ENCODE data around the gene PARD3B. TPM values are rescaled to one million over a fixed set of nuclear protein-coding genes. Genes with fewer than 3 reads are reported as not detected.

The PARD3B gene
- total and polyA plus RNA-seq, 2 donors (not counting 1 experiment from before 2014, with no cell fraction given) = 7.4 to 20.6 TPM

DNA sequence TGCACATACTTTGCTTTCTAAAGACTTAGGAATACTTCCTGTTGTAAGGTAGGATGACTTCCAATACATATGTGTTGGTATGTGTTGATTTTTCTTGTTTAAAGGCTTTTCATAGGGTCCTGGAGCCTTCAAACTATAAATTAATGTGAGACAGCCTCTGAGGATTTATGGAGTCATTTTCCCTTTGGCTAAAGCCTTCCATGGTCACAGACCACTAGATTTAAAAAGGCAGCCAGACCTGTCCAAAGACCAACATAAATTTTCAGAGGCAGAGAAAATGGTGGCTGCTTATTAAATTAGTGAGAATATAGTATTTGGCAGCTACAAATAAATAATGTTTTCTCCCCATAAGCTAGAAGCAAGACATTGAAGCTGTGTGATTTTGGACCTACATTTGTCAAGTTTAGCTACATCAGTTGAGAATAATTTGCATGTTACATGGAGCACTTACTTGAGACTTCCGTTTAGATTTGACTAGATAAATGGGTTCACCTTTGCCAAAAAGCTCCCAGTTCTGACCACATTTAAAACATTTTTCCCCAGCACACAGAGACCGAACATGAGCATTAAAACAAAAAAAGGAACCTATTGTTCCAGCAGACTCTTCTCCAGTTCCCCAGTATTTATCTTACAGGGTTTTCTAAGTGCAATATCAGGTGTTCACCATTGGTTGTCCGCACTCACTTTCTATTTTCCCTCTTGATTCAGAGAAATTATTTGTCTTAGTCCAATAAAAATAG is 402.9 kb downstream of the PARD3B start:
- Histone ChIP-seq H3K36me3 (ENCODE audit: control insufficient read depth, insufficient read depth, low read length) (no peaks in the 10 kb centered on the region), H3K27ac (ENCODE audit: insufficient read depth, low read length) (no peak overlapping the region), H3K9me3 (ENCODE audit: control insufficient read depth, insufficient read depth, low read depth, low read length) (no peaks in the 10 kb centered on the region), H3K79me2 (ENCODE audit: control insufficient read depth, insufficient read depth, low read length) (no peaks in the 10 kb centered on the region), H3K4me1 (ENCODE audit: control insufficient read depth, extremely low read depth, insufficient read depth, low read length) (no peaks in the 10 kb centered on the region), H2AFZ (ENCODE audit: low read length) (no peak overlapping the region), H3K4me2 (ENCODE audit: extremely low read depth, insufficient read depth, low read length) (no peak overlapping the region), H4K20me1 (ENCODE audit: control insufficient read depth, extremely low read depth, insufficient read depth, low read length) (no peaks in the 10 kb centered on the region), H3K27me3 (ENCODE audit: control insufficient read depth, insufficient read depth, low read length) (no peaks in the 10 kb centered on the region), H3K9ac (ENCODE audit: insufficient read depth, low read length) (no peak overlapping the region), H3K4me3 (replicated peaks in 1 of 4; ENCODE audit: control extremely low read depth in 1 of 4, insufficient read depth in 1 of 4, low read depth in 3 of 4, low read length in 4 of 4) (no peak overlapping the region)
- peak in 1 of 2 donors; percentile 6 for DNase-seq (ENCODE audit: low read depth in 2 of 2)
- no peak for TF ChIP-seq EZH2 (IDR thresholded peaks at IDR 0.05; ENCODE audit: low read length, missing control alignments)
- TF ChIP-seq, protein P1, sequence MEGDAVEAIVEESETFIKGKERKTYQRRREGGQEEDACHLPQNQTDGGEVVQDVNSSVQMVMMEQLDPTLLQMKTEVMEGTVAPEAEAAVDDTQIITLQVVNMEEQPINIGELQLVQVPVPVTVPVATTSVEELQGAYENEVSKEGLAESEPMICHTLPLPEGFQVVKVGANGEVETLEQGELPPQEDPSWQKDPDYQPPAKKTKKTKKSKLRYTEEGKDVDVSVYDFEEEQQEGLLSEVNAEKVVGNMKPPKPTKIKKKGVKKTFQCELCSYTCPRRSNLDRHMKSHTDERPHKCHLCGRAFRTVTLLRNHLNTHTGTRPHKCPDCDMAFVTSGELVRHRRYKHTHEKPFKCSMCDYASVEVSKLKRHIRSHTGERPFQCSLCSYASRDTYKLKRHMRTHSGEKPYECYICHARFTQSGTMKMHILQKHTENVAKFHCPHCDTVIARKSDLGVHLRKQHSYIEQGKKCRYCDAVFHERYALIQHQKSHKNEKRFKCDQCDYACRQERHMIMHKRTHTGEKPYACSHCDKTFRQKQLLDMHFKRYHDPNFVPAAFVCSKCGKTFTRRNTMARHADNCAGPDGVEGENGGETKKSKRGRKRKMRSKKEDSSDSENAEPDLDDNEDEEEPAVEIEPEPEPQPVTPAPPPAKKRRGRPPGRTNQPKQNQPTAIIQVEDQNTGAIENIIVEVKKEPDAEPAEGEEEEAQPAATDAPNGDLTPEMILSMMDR (conservative IDR thresholded peaks at IDR 0.05 in 1 of 2, IDR thresholded peaks at IDR 0.05 in 1 of 2; ENCODE audit: low read depth in 1 of 2, low read length in 2 of 2) = no peak

DNA sequence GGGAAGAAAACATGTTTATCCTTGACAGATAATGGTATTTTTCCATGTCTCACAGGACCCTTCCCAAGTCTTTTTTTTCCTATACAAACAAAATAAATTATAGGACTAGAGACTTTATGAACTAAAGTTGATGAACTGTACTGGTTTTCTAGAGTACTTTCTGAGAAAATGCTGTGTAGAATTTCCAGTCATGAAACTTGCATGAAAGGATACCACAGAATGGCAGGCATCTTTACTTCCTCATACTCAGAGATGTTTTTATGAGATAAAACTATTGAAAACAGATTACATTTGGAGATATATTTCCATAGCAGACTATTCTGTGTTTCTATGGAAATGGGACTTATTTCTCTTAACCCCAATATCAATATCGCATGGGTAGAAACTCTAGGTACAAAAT is 403.5 kb downstream of the PARD3B start:
- TF ChIP-seq EZH2 (IDR thresholded peaks at IDR 0.05; ENCODE audit: low read length, missing control alignments) = no peak
- TF ChIP-seq, protein P1 (conservative IDR thresholded peaks at IDR 0.05 in 1 of 2, IDR thresholded peaks at IDR 0.05 in 1 of 2; ENCODE audit: low read depth in 1 of 2, low read length in 2 of 2) = no peak
- no peak for DNase-seq (ENCODE audit: low read depth in 2 of 2)
- H3K36me3 ChIP-seq (ENCODE audit: control insufficient read depth, insufficient read depth, low read length) = no peaks in the 10 kb centered on the region
- no peaks in the 10 kb centered on the region for H4K20me1 ChIP-seq (ENCODE audit: control insufficient read depth, extremely low read depth, insufficient read depth, low read length)
- H3K4me1 ChIP-seq (ENCODE audit: control insufficient read depth, extremely low read depth, insufficient read depth, low read length) = no peaks in the 10 kb centered on the region
- no peaks in the 10 kb centered on the region for H3K27me3 ChIP-seq (ENCODE audit: control insufficient read depth, insufficient read depth, low read length)
- no peak overlapping the region for H3K4me3 ChIP-seq (replicated peaks in 1 of 4; ENCODE audit: control extremely low read depth in 1 of 4, insufficient read depth in 1 of 4, low read depth in 3 of 4, low read length in 4 of 4)
- no peaks in the 10 kb centered on the region for H3K79me2 ChIP-seq (ENCODE audit: control insufficient read depth, insufficient read depth, low read length)
- H3K9me3 ChIP-seq (ENCODE audit: control insufficient read depth, insufficient read depth, low read depth, low read length) = no peaks in the 10 kb centered on the region
- no peak overlapping the region for H2AFZ ChIP-seq (ENCODE audit: low read length)
- H3K4me2 ChIP-seq (ENCODE audit: extremely low read depth, insufficient read depth, low read length) = no peak overlapping the region
- H3K9ac ChIP-seq (ENCODE audit: insufficient read depth, low read length) = no peak overlapping the region
- H3K27ac ChIP-seq (ENCODE audit: insufficient read depth, low read length) = no peak overlapping the region

DNA sequence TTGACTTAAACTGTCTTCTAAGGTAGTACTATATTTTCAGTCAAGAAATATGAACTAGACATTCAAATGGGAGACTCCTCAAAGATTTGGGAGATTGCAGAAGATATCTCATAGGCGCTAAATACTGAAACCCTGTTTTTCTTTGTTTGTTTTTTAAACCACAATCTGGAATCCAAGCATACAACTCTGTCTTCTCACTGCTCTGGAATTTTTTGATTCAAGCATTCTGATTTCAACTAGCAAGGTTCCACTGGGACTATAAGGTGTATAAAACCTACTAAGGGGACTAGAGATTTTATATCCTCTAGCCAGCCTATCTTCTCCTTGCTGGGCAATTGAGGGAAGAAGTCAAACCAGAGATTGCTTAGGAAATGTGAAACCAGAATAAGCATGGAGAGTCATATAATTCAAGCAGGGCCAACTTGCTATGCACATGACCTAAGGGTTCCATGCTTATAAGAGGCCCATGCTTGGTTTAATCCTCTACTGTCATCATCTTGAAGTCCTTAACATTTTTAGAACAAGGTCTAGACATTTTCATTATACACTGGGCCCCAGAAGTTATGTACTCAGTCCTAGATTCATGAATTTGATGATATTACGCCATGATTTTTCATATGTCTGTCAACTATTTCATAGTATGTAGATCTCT is 405.5 kb downstream of the PARD3B start:
- Histone ChIP-seq H3K27me3 (ENCODE audit: control insufficient read depth, insufficient read depth, low read length) (no peaks in the 10 kb centered on the region), H3K9ac (ENCODE audit: insufficient read depth, low read length) (no peak overlapping the region), H3K36me3 (ENCODE audit: control insufficient read depth, insufficient read depth, low read length) (no peaks in the 10 kb centered on the region), H3K4me3 (replicated peaks in 1 of 4; ENCODE audit: control extremely low read depth in 1 of 4, insufficient read depth in 1 of 4, low read depth in 3 of 4, low read length in 4 of 4) (no peak overlapping the region), H3K27ac (ENCODE audit: insufficient read depth, low read length) (no peak overlapping the region), H2AFZ (ENCODE audit: low read length) (no peak overlapping the region), H3K9me3 (ENCODE audit: control insufficient read depth, insufficient read depth, low read depth, low read length) (no peaks in the 10 kb centered on the region), H3K79me2 (ENCODE audit: control insufficient read depth, insufficient read depth, low read length) (no peaks in the 10 kb centered on the region), H3K4me2 (ENCODE audit: extremely low read depth, insufficient read depth, low read length) (no peak overlapping the region), H3K4me1 (ENCODE audit: control insufficient read depth, extremely low read depth, insufficient read depth, low read length) (no peaks in the 10 kb centered on the region), H4K20me1 (ENCODE audit: control insufficient read depth, extremely low read depth, insufficient read depth, low read length) (no peaks in the 10 kb centered on the region)
- peak in 1 of 2 donors; percentile 75 for DNase-seq (ENCODE audit: low read depth in 2 of 2)
- no peak for TF ChIP-seq EZH2 (IDR thresholded peaks at IDR 0.05; ENCODE audit: low read length, missing control alignments)
- TF ChIP-seq, protein P1 (conservative IDR thresholded peaks at IDR 0.05 in 1 of 2, IDR thresholded peaks at IDR 0.05 in 1 of 2; ENCODE audit: low read depth in 1 of 2, low read length in 2 of 2) = no peak

Data from fibroblast of lung (primary cell).